Stimulated activated CD4-positive, alpha-beta T cell treated with anti-CD3 and anti-CD28 coated beads, Interleukin-2, amount 100 ng/mL, for 24 hours (primary cell): Measurements from ENCODE around the gene PCAT6.
"Not testable (repeated sequence)": the region's sequence is repeated elsewhere in the genome, so short reads cannot be mapped to it uniquely, and the experiment has no call there.

Source experiments
- DNase-seq, 2 donors: peaks; one replicate each; pipeline ENCODE4 v3.0.0-alpha.2; 2020

The PCAT6 gene

GRCh38 chr1:202810615-202811295 is at the start of gene PCAT6:
Gene PCAT6, plus strand, starts transcription at chr1:202810954.
- DNase-seq, result peak; percentile 88 to 89

GRCh38 chr1:202762019-202762418 is 48.7 kb upstream of the PCAT6 start:
- DNase-seq, result no peak

- no peak for DNase-seq
Measured at GRCh38 chr1:202765721-202766120, 45.0 kb upstream of the PCAT6 start.

- no peak for DNase-seq
Measured at GRCh38 chr1:202770135-202770534, 40.6 kb upstream of the PCAT6 start.

GRCh38 chr1:202781180-202781579 is 29.6 kb upstream of the PCAT6 start:
- no peak for DNase-seq

- no peak for DNase-seq
Measured at GRCh38 chr1:202786804-202787203, 23.9 kb upstream of the PCAT6 start.

GRCh38 chr1:202788800-202789199 is 22.0 kb upstream of the PCAT6 start:
- no peak for DNase-seq

- no peak for DNase-seq
Measured at GRCh38 chr1:202791077-202791747, 19.5 kb upstream of the PCAT6 start.

GRCh38 chr1:202794051-202794740 is 16.6 kb upstream of the PCAT6 start:
- DNase-seq, result no peak

GRCh38 chr1:202794931-202795330 is 15.8 kb upstream of the PCAT6 start:
- not testable (repeated sequence) for DNase-seq

- no peak for DNase-seq
Measured at GRCh38 chr1:202796670-202797069, 14.1 kb upstream of the PCAT6 start.

GRCh38 chr1:202798260-202798659 is 12.5 kb upstream of the PCAT6 start:
- DNase-seq, result no peak

- DNase-seq, result no peak
Measured at GRCh38 chr1:202798792-202799331, 11.9 kb upstream of the PCAT6 start.

- no peak for DNase-seq
Measured at GRCh38 chr1:202800742-202801141, 10.0 kb upstream of the PCAT6 start.

- DNase-seq, result no peak
Measured at GRCh38 chr1:202801175-202801574, 9.6 kb upstream of the PCAT6 start.

GRCh38 chr1:202802034-202802433 is 8.7 kb upstream of the PCAT6 start:
- no peak for DNase-seq

GRCh38 chr1:202802998-202803932 is 7.5 kb upstream of the PCAT6 start:
- no peak for DNase-seq

- DNase-seq, result no peak
Measured at GRCh38 chr1:202804126-202804525, 6.6 kb upstream of the PCAT6 start.

- peak in 1 of 2 donors; percentile 33 for DNase-seq
Measured at GRCh38 chr1:202805886-202806844, 4.6 kb upstream of the PCAT6 start.

- DNase-seq, result peak; percentile 37 to 40
Measured at GRCh38 chr1:202806845-202807450, 3.8 kb upstream of the PCAT6 start.

GRCh38 chr1:202807451-202807925 is 3.3 kb upstream of the PCAT6 start:
- DNase-seq, result peak; percentile 52 to 58
